Stimulated activated CD8-positive, alpha-beta memory T cell treated with anti-CD3 and anti-CD28 coated beads, Interleukin-15, amount 100 ng/mL, for 24 hours (primary cell): Measurements from ENCODE around the gene IGFBP2.

Experiments used
- DNase-seq: peaks from one replicate; pipeline ENCODE4 v3.0.0-alpha.2; 2020; ENCODE audit warnings: low read depth

Gene IGFBP2

GRCh38 chr2:216711348-216711747 lies 78.1 kb downstream of the IGFBP2 start:
- no peak for DNase-seq

- no peak for DNase-seq
These were observed 80.6 kb downstream of the IGFBP2 start for GRCh38 chr2:216713691-216714336.
